HepG2 (cell line): Measurements from ENCODE around the gene GSTM4. TPM values are rescaled to one million over a fixed set of nuclear protein-coding genes. Genes with fewer than 3 reads are reported as not detected.

ENCODE experiments used
- ATAC-seq: fragments of 200-7000 bp; cut with Tn5 transposase; 3 replicates; pipeline ENCODE4 v1.9.1; 2020; ENCODE audit warnings: mild to moderate bottlenecking, moderate library complexity
- BruUV-seq: library from RNA; stranded (reverse); fragments of 400-500 nt; replicated peaks from 2 replicates; lab custom pipeline; 2021; lab: Mats Ljungman, UMichigan
- CTCF ChIA-PET: fragments of 300-600 bp; formaldehyde crosslinking; extraction: SDS; loops from one replicate; lab custom pipeline; 2021; ENCODE audit warnings: low total read pairs, inconsistent platforms, low intra/inter-chr PET ratio; lab: Yijun Ruan, JAX
- POLR2A ChIA-PET: fragments of 350-600 bp; sonication (Branson Sonifier 250); formaldehyde crosslinking; loops from one replicate; lab custom pipeline; 2020; ENCODE audit warnings: antibody characterized with exemption, inconsistent platforms; lab: Yijun Ruan, JAX
- DNase-seq: peaks from one replicate; pipeline ENCODE4 v3.0.0-alpha.2; 2015; ENCODE audit warnings: low spot score
- FAIRE-seq: peaks from 3 replicates; lab custom pipeline; 2011; peaks lifted over from hg19 to GRCh38; lab: Jason Lieb, UNC
- H2AFZ ChIP-seq: one replicate; pipeline ENCODE4 v1.6.1; 2011; ENCODE audit warnings: low read length, inconsistent platforms
- H3K27ac ChIP-seq: fragments of 300-600 bp; 3 replicates; pipeline ENCODE4 v1.8.0; 2011; ENCODE audit warnings: mixed run types, mild to moderate bottlenecking, mixed read lengths, low read length, inconsistent platforms; ENCODE audit not compliant: insufficient read depth; ENCODE audit errors: extremely low read length
- H3K27me3 ChIP-seq, 2 experiments: fragments of 200-600 bp in 1 of 2; 2 replicates in 1 of 2; 3 replicates in 1 of 2; pipeline versions ENCODE4 v1.6.0 to v1.8.0; 2011; ENCODE audit warnings: low read length in 2 of 2, mild to moderate bottlenecking in 2 of 2, moderate library complexity in 2 of 2, inconsistent platforms in 1 of 2; ENCODE audit not compliant: insufficient read depth in 2 of 2, control insufficient read depth in 1 of 2
- H3K36me3 ChIP-seq, 2 experiments: fragments of 200-600 bp in 1 of 2; replicated peaks in 1 of 2; 2 replicates in 1 of 2; 3 replicates in 1 of 2; pipeline versions ENCODE4 v1.5.1 to v1.8.0; 2011; ENCODE audit warnings: low read length in 2 of 2, inconsistent platforms in 1 of 2; ENCODE audit not compliant: insufficient read depth in 2 of 2, control insufficient read depth in 1 of 2
- H3K4me1 ChIP-seq: 2 replicates; pipeline ENCODE4 v1.5.1; 2012; ENCODE audit warnings: low read length, inconsistent platforms; ENCODE audit not compliant: insufficient read depth
- H3K4me2 ChIP-seq: 2 replicates; pipeline ENCODE4 v1.6.0; 2011; ENCODE audit warnings: low read depth, low read length, inconsistent platforms
- H3K4me3 ChIP-seq, 3 experiments: fragments of 200-600 bp in 1 of 3; sonication (generic), shearing (Covaris generic) in 1 of 3; replicated peaks in 1 of 3; 2 replicates each; pipeline ENCODE4 v1.5.1; 2011 to 2016; ENCODE audit warnings: low read length in 3 of 3, inconsistent platforms in 2 of 3, low read depth in 2 of 3, mild to moderate bottlenecking in 2 of 3, control low read depth in 1 of 3, mixed read lengths in 1 of 3; ENCODE audit not compliant: insufficient read depth in 1 of 3
- H3K79me2 ChIP-seq: one replicate; pipeline ENCODE4 v1.6.1; 2011; ENCODE audit warnings: low read length, inconsistent platforms; ENCODE audit not compliant: insufficient read depth
- H3K9ac ChIP-seq: 2 replicates; pipeline ENCODE4 v1.6.0; 2011; ENCODE audit warnings: mild to moderate bottlenecking, low read depth, low read length, inconsistent platforms; ENCODE audit not compliant: insufficient read depth
- H3K9me3 ChIP-seq: 2 replicates; pipeline ENCODE4 v1.5.1; 2012; ENCODE audit warnings: mild to moderate bottlenecking, low read length
- H4K20me1 ChIP-seq: 2 replicates; pipeline ENCODE4 v1.6.0; 2011; ENCODE audit warnings: inconsistent platforms, mild to moderate bottlenecking, low read length, moderate library complexity; ENCODE audit not compliant: insufficient read depth
- ATF3 ChIP-seq: sonication (generic); formaldehyde crosslinking; IDR thresholded peaks from 2 replicates; pipeline ENCODE4 v1.4.0; 2020; ENCODE audit warnings: missing genetic modification reagents
- ATF6 ChIP-seq: sonication (generic); formaldehyde crosslinking; conservative IDR thresholded peaks from 2 replicates; pipeline ENCODE4 v1.4.0; 2020; ENCODE audit warnings: missing genetic modification reagents
- FOXO1 ChIP-seq: sonication (generic); formaldehyde crosslinking; IDR thresholded peaks from 2 replicates; pipeline ENCODE4 v1.4.0; 2020; ENCODE audit warnings: missing genetic modification reagents
- MYC ChIP-seq: sonication (generic); formaldehyde crosslinking; IDR thresholded peaks from 2 replicates; pipeline ENCODE4 v1.9.0; 2021; ENCODE audit warnings: missing genetic modification reagents, borderline replicate concordance
- NFATC3 ChIP-seq: sonication (generic); formaldehyde crosslinking; IDR thresholded peaks from 2 replicates; pipeline ENCODE4 v1.5.1; 2020; ENCODE audit warnings: mild to moderate bottlenecking, missing genetic modification reagents
- NFE2 ChIP-seq: sonication (generic); formaldehyde crosslinking; IDR thresholded peaks from 2 replicates; pipeline ENCODE4 v1.4.0; 2020; ENCODE audit warnings: missing genetic modification reagents
- STAT5B ChIP-seq: sonication (generic); formaldehyde crosslinking; IDR thresholded peaks from 2 replicates; pipeline ENCODE4 v1.4.0; 2020; ENCODE audit warnings: missing genetic modification reagents
- ZNF629 ChIP-seq: sonication (generic); formaldehyde crosslinking; conservative IDR thresholded peaks from 2 replicates; pipeline ENCODE4 v1.5.0; 2020; ENCODE audit warnings: missing genetic modification reagents
- ZNF644 ChIP-seq: IDR thresholded peaks from 2 replicates; pipeline ENCODE4 v1.6.1; 2016; ENCODE audit warnings: low read depth
- ZNF746 ChIP-seq: sonication (generic); formaldehyde crosslinking; IDR thresholded peaks from 2 replicates; pipeline ENCODE4 v1.8.0; 2022; ENCODE audit warnings: mild to moderate bottlenecking, missing genetic modification reagents
- WGBS: methylation state at CpG from one replicate; pipeline ENCODE4 v1.1.6; 2017; ENCODE audit warnings: low lambda C conversion rate; 5-methylcytosine and 5-hydroxymethylcytosine counted together
- in situ Hi-C: cut with HindIII; loops from 2 replicates; pipeline ENCODE4 v1.10.0; 2017; ENCODE audit warnings: low pct_unique_long_range_greater_than_20kb; ENCODE audit not compliant: extremely low pct_ligation_motif_present
- intact Hi-C: fragments of 100-400 bp; cut with micrococcal nuclease; formaldehyde crosslinking; loops from one replicate; pipeline ENCODE4 v1.10.0; 2022; ENCODE audit not compliant: unreplicated experiment
- polyA plus RNA-seq, 8 experiments: library from polyadenylated mRNA; depleted of rRNA in 3 of 8; stranded (reverse) in 7 of 8; unstranded in 1 of 8; fragments of >200 nt; fragmentation: Illumina TruSeq in 4 of 8; extraction: Trizol in 4 of 8; gene quantifications; 2 replicates each; pipeline versions ENCODE4 v1.2.1 to v1.2.3, GENCODE V29; 2011 to 2016; ENCODE audit warnings: low read depth in 4 of 8, missing spikeins in 1 of 8, mixed read lengths in 1 of 8; ENCODE audit not compliant: insufficient read depth in 1 of 8
- total RNA-seq, 5 experiments: library from RNA; depleted of rRNA; stranded (reverse); fragments of >200 nt; fragmentation: Illumina TruSeq; extraction: Trizol; gene quantifications; 2 replicates each; pipeline ENCODE4 v1.2.3, GENCODE V29; 2016; ENCODE audit warnings: low read depth in 1 of 5

GSTM4 gene
- total and polyA plus RNA-seq, 2 of the 13 experiments (the other 11 are each of a cell fraction or from before 2014, with no cell fraction given) = 25.3 to 40.8 TPM

- Histone ChIP-seq H3K27ac (no peak overlapping the region), H2AFZ (no peak overlapping the region), H3K27me3 (no peaks in the 10 kb centered on the region), H3K36me3 (no peaks in the 10 kb centered on the region; a peak in 1 of 5 replicates), H3K4me3 (no peak overlapping the region), H3K4me1 (peaks cover 39% of the 10 kb centered on the region), H3K4me2 (no peak overlapping the region), H3K9me3 (no peaks in the 10 kb centered on the region), H3K79me2 (no peaks in the 10 kb centered on the region), H4K20me1 (no peaks in the 10 kb centered on the region; the same call in 1 of the 2 replicates), H3K9ac (no peak overlapping the region)
- DNase-seq = no peak
- BruUV-seq = no TSS peak
- ChIA-PET POLR2A (no interaction called here), CTCF (no interaction called here)
- ATAC-seq = no peak; the same call in 2 of the 3 replicates
- intact Hi-C loops = no loop called here
- 0 out of 2 replicates have a peak, but pooled peaks have one; percentile 28 for TF ChIP-seq ATF3
- no peak for TF ChIP-seq ZNF629
- in situ Hi-C loops = no loop called here
- FAIRE-seq = no peak
- WGBS = 41% methylated on average over 3 of the region's 3 CpGs
These were observed 45.1 kb upstream of the GSTM4 start for GRCh38 chr1:109610609-109611307.

DNA sequence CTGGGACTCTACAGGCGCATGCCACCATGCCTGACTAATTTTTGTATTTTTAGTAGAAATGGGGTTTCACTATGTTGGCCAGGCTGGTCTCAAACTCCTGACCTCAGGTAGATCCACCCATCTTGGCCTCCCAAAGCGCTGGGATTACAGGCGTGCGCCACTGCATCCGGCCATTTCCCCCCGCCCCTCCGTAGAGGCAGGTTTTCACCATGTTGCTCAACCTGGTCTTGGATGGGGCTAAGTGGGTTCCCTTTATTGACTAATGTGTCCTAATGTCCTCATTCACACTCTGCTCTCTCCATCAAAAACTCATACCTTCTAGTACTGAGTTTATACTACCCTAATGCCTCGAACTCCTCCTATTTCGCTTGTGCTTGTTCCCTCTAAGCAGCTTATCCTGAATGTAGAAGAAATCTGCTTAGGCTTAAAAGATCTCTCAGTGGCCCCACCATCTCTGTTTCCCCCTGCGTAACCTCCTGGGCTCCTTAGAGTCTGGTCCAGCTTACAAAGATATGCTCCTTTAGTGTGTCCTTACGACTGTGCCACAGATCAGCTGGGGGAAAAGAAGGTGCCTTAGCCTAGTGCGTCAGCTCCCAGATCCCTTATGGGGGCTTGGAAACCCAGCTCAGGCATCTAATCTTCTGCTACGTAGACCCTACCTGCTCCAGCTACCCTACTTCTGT is 44.5 kb upstream of the GSTM4 start:
- H3K27ac ChIP-seq = no peak overlapping the region

More for the DNA sequence above, 44.5 kb upstream of the GSTM4 start:
- no peaks in the 10 kb centered on the region for H3K27me3 ChIP-seq
- no peaks in the 10 kb centered on the region for H3K79me2 ChIP-seq
- intact Hi-C loops (no loop called here), in situ Hi-C loops (no loop called here)
- no peak overlapping the region for H3K4me2 ChIP-seq
- no peak overlapping the region for H2AFZ ChIP-seq
- H3K4me3 ChIP-seq = no peak overlapping the region
- BruUV-seq = no TSS peak
- H3K9ac ChIP-seq = no peak overlapping the region
- no peaks in the 10 kb centered on the region for H3K36me3 ChIP-seq
- H3K9me3 ChIP-seq = no peaks in the 10 kb centered on the region
- H3K4me1 ChIP-seq = peaks cover 45% of the 10 kb centered on the region
- TF ChIP-seq ZNF746 (CRISPR knock-in tag) = no peak
- TF ChIP-seq NFE2 (CRISPR knock-in tag) = no peak
- no peak for TF ChIP-seq ATF6 (CRISPR knock-in tag)
- no peak for TF ChIP-seq NFATC3 (CRISPR knock-in tag)
- no peak for TF ChIP-seq MYC
- no peak for TF ChIP-seq ZNF644
- TF ChIP-seq STAT5B (CRISPR knock-in tag) = no peak
- TF ChIP-seq FOXO1 (CRISPR knock-in tag) = no peak
- TF ChIP-seq, all 625 proteins: peak for 0
- DNase-seq (no peak), FAIRE-seq (no peak), ATAC-seq (no peak)
- CTCF ChIA-PET = no interaction called here
- H4K20me1 ChIP-seq = no peaks in the 10 kb centered on the region; the same call in 1 of the 2 replicates
- POLR2A ChIA-PET = no interaction called here
- 85% methylated on average over 13 of the region's 13 CpGs for WGBS
